K562 (cell line): ENCODE measurements around the gene NOX5. TPM values are rescaled to one million over a fixed set of nuclear protein-coding genes. Genes with fewer than 3 reads are reported as not detected.

Experiments
- ATAC-seq: fragments of 200-7000 bp; cut with Tn5 transposase; 3 replicates; pipeline ENCODE4 v1.9.1; 2020; ENCODE audit warnings: moderate library complexity
- BruUV-seq: library from RNA; stranded (reverse); fragments of 400-500 nt; replicated peaks from 2 replicates; lab custom pipeline; 2021; lab: Mats Ljungman, UMichigan
- CTCF ChIA-PET: fragments of 300-600 bp; formaldehyde crosslinking; extraction: SDS; loops from one replicate; lab custom pipeline; 2021; ENCODE audit warnings: low intra/inter-chr PET ratio; lab: Yijun Ruan, JAX
- POLR2A ChIA-PET: fragments of 300-600, 350-650 bp; sonication (Branson Sonifier 250); formaldehyde crosslinking; extraction: SDS; loops from one replicate; lab custom pipeline; 2021; ENCODE audit warnings: antibody characterized with exemption, inconsistent platforms; lab: Yijun Ruan, JAX
- DNase-seq, 4 experiments: peaks; one replicate each; pipeline versions ENCODE4 v3.0.0 to v3.0.0-alpha.2; 2011 to 2018; ENCODE audit warnings: low spot score in 3 of 4, mixed read lengths in 3 of 4; ENCODE audit errors: extremely low read depth in 1 of 4
- FAIRE-seq: peaks from 2 replicates; lab custom pipeline; 2011; peaks lifted over from hg19 to GRCh38; lab: Jason Lieb, UNC
- H2AFZ ChIP-seq: 2 replicates; pipeline ENCODE4 v1.6.0; 2011; ENCODE audit warnings: low read depth, low read length, control low read depth, inconsistent platforms
- H3K27ac ChIP-seq: fragments of 200-600 bp; 3 replicates; pipeline ENCODE4 v1.8.0; 2011; ENCODE audit warnings: low read depth, mild to moderate bottlenecking, control low read depth, inconsistent platforms, low read length, moderate library complexity, mixed read lengths; ENCODE audit errors: extremely low read depth
- H3K27me3 ChIP-seq, 2 experiments: fragments of 300-600 bp in 1 of 2; 2 replicates in 1 of 2; 3 replicates in 1 of 2; pipeline versions ENCODE4 v1.6.0 to v1.8.0; 2011; ENCODE audit warnings: inconsistent platforms in 2 of 2, low read length in 2 of 2, mild to moderate bottlenecking in 1 of 2, mixed read lengths in 1 of 2, moderate library complexity in 1 of 2; ENCODE audit not compliant: control insufficient read depth in 2 of 2, insufficient read depth in 2 of 2
- H3K36me3 ChIP-seq: fragments of 300-600 bp; 3 replicates; pipeline ENCODE4 v1.8.0; 2011; ENCODE audit warnings: mild to moderate bottlenecking, low read length, inconsistent platforms; ENCODE audit not compliant: control insufficient read depth, insufficient read depth
- H3K4me1 ChIP-seq, 2 experiments: fragments of 200-600 bp in 1 of 2; replicated peaks in 1 of 2; 2 replicates in 1 of 2; 3 replicates in 1 of 2; pipeline versions ENCODE4 v1.5.1 to v1.8.0; 2011; ENCODE audit warnings: inconsistent platforms in 2 of 2, low read length in 2 of 2, mild to moderate bottlenecking in 1 of 2, mixed read lengths in 1 of 2, moderate library complexity in 1 of 2; ENCODE audit not compliant: control insufficient read depth in 2 of 2, insufficient read depth in 2 of 2
- H3K4me2 ChIP-seq: 2 replicates; pipeline ENCODE4 v1.6.1; 2011; ENCODE audit warnings: low read length, control low read depth, inconsistent platforms, mixed read lengths; ENCODE audit not compliant: insufficient read depth
- H3K4me3 ChIP-seq: fragments of 200-600 bp; sonication (generic), shearing (Covaris generic); 2 replicates; pipeline ENCODE4 v1.5.1; 2016; ENCODE audit warnings: control low read depth, inconsistent platforms
- H3K79me2 ChIP-seq: fragments of 200-600 bp; 3 replicates; pipeline ENCODE4 v1.8.0; 2011; ENCODE audit warnings: low read length, inconsistent platforms; ENCODE audit not compliant: control insufficient read depth, insufficient read depth
- H3K9ac ChIP-seq, 2 experiments: 2 replicates each; pipeline versions ENCODE4 v1.6.0 to v1.6.1; 2011; ENCODE audit warnings: low read depth in 2 of 2, low read length in 2 of 2, control low read depth in 1 of 2, inconsistent platforms in 1 of 2, mild to moderate bottlenecking in 1 of 2, mixed read lengths in 1 of 2; ENCODE audit not compliant: insufficient read depth in 1 of 2
- H3K9me1 ChIP-seq: one replicate; pipeline ENCODE4 v1.6.0; 2011; ENCODE audit warnings: inconsistent platforms, mild to moderate bottlenecking, low read length, moderate library complexity; ENCODE audit not compliant: control insufficient read depth, insufficient read depth
- H3K9me3 ChIP-seq: replicated peaks from 2 replicates; pipeline ENCODE4 v1.5.1; 2011; ENCODE audit warnings: low read depth, low read length, inconsistent platforms; ENCODE audit not compliant: control insufficient read depth, insufficient read depth
- H4K20me1 ChIP-seq: replicated peaks from 2 replicates; pipeline ENCODE4 v1.6.1; 2011; ENCODE audit warnings: low read length, inconsistent platforms, mixed read lengths; ENCODE audit not compliant: control insufficient read depth, insufficient read depth
- ELK3 ChIP-seq: fragments of 450-650 bp; formaldehyde crosslinking; IDR thresholded peaks from 2 replicates; pipeline ENCODE4 v1.4.0; 2020; ENCODE audit warnings: mild to moderate bottlenecking
- MTA3 ChIP-seq: fragments of 450-650 bp; formaldehyde crosslinking; IDR thresholded peaks from 2 replicates; pipeline ENCODE4 v1.6.1; 2017; ENCODE audit warnings: mild to moderate bottlenecking, borderline replicate concordance
- PCBP2 ChIP-seq: fragments of 200-400 bp; formaldehyde crosslinking; IDR thresholded peaks from 2 replicates; pipeline ENCODE4 v1.6.1; 2018; ENCODE audit warnings: low read length, low read depth, mild to moderate bottlenecking, moderate library complexity; ENCODE audit not compliant: poor library complexity, severe bottlenecking
- PKNOX1 ChIP-seq: fragments of 450-650 bp; IDR thresholded peaks from 2 replicates; pipeline ENCODE4 v1.6.1; 2016
- RBM34 ChIP-seq: fragments of 200-400 bp; formaldehyde crosslinking; IDR thresholded peaks from 2 replicates; pipeline ENCODE4 v1.6.1; 2018; ENCODE audit warnings: low read length, borderline replicate concordance; ENCODE audit not compliant: insufficient read depth
- ZNF263 ChIP-seq: sonication (generic); formaldehyde crosslinking; IDR thresholded peaks from 2 replicates; pipeline ENCODE4 v1.8.0; 2022; ENCODE audit warnings: mild to moderate bottlenecking, missing genetic modification reagents, borderline replicate concordance
- ZNF77 ChIP-seq: fragments of 250-450 bp; sonication (Bioruptor Pico); IDR thresholded peaks from 2 replicates; pipeline ENCODE4 v1.5.0; 2020
- WGBS: fragments of 100-300 bp; shearing (Covaris generic); methylation state at CpG from one replicate; pipeline ENCODE4 v1.1.6; 2016; ENCODE audit warnings: low coverage, mixed read lengths; ENCODE audit not compliant: insufficient coverage; ENCODE audit errors: missing lambda C conversion rate; 5-methylcytosine and 5-hydroxymethylcytosine counted together
- in situ Hi-C: fragments of 300-500 bp; cut with MboI; formaldehyde crosslinking; loops from 4 replicates; pipeline ENCODE4 v1.15.0; 2018; ENCODE audit warnings: inconsistent platforms, mixed read lengths
- intact Hi-C: fragments of 100-400 bp; cut with micrococcal nuclease; formaldehyde crosslinking; loops from 2 replicates; pipeline ENCODE4 v1.14.2; 2022
- polyA plus RNA-seq, 8 experiments: library from polyadenylated mRNA; depleted of rRNA in 4 of 8; stranded (reverse) in 5 of 8; unstranded in 3 of 8; fragments of >200 nt; fragmentation: Nextera tagmentation in 2 of 8; fragmentation: Illumina TruSeq in 1 of 8; extraction: Ambion mirVana in 2 of 8; extraction: Trizol in 1 of 8; gene quantifications; 2 replicates each; pipeline versions ENCODE4 v1.2.1 to v1.2.3, GENCODE V29; 2011 to 2014; ENCODE audit warnings: inconsistent platforms in 1 of 8, missing spikeins in 1 of 8
- total RNA-seq, 7 experiments: library from RNA; depleted of rRNA in 6 of 7; stranded (reverse); fragments of >200 nt in 6 of 7; fragmentation: Illumina TruSeq in 2 of 7; extraction: Trizol in 2 of 7; gene quantifications; 2 replicates each; pipeline versions ENCODE4 v1.2.1 to v1.2.3, GENCODE V29; 2011 to 2021; ENCODE audit warnings: low replicate concordance in 1 of 7
- TF ChIP-seq, protein P1 (sequence below): fragments of 250-450 bp; sonication (Bioruptor Pico); IDR thresholded peaks from 2 replicates; pipeline ENCODE4 v1.9.0; 2021; ENCODE audit warnings: mild to moderate bottlenecking
- TF ChIP-seq, protein P2 (sequence below): fragments of 450-650 bp; IDR thresholded peaks from 2 replicates; pipeline ENCODE4 v1.6.1; 2016; ENCODE audit warnings: low read depth

NOX5 gene
- total and polyA plus RNA-seq, 9 of the 15 experiments (the other 6 are each of a cell fraction or from before 2014, with no cell fraction given) = 0.01 TPM; not detected in 8

DNA sequence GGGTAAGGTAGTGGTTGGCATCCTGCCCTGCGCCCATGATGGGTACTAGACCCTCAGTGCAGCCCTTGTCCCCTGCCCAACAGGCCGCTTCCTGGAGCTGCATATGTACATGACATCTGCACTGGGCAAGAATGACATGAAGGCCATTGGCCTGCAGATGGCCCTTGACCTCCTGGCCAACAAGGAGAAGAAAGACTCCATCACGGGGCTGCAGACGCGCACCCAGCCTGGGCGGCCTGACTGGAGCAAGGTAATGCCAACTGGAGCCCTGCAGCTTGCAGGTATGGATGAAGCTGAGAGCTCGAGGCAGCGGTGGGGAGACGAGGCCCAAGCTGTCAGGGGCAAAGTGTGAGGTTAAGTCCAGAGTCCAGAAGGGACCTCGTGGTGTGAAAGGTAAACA lies 40.8 kb downstream of the NOX5 start:
- no peak for FAIRE-seq
- no TSS peak for BruUV-seq
- DNase-seq = no peak
- peaks cover 2 to 32% of the 10 kb centered on the region in 2 experiments; a peak in 4 of 5 replicates for H3K27me3 ChIP-seq
- peaks cover 0 to 2% of the 10 kb centered on the region in 2 experiments; a peak in 2 of 5 replicates for H3K4me1 ChIP-seq
- no peaks in the 10 kb centered on the region for H3K79me2 ChIP-seq
- H3K9me1 ChIP-seq = no peaks in the 10 kb centered on the region
- H3K4me2 ChIP-seq = no peak overlapping the region
- ATAC-seq = no peak
- CTCF ChIA-PET = no interaction called here
- H3K27ac ChIP-seq = no peak overlapping the region
- in situ Hi-C loops (loop anchor here (5.0 kb wide), 2 partner anchors 167 to 347 kb away; no protein-coding TSS in a partner anchor), intact Hi-C loops (loop anchor here (5.0 kb wide), 1 partner anchor 412 kb away; no protein-coding TSS in a partner anchor)
- POLR2A ChIA-PET = no interaction called here
- no peak overlapping the region for H3K4me3 ChIP-seq
- H2AFZ ChIP-seq = no peak overlapping the region
- no peaks in the 10 kb centered on the region; the same call in 1 of the 2 replicates for H4K20me1 ChIP-seq
- 4% methylated on average over 10 of the region's 10 CpGs for WGBS
- H3K9me3 ChIP-seq = no peaks in the 10 kb centered on the region
- H3K9ac ChIP-seq = no peak overlapping the region
- no peaks in the 10 kb centered on the region for H3K36me3 ChIP-seq
- no peak for TF ChIP-seq PCBP2
- no peak for TF ChIP-seq ELK3 (CRISPR knock-in tag)
- TF ChIP-seq MTA3 = no peak
- TF ChIP-seq, protein P1, sequence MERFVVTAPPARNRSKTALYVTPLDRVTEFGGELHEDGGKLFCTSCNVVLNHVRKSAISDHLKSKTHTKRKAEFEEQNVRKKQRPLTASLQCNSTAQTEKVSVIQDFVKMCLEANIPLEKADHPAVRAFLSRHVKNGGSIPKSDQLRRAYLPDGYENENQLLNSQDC (CRISPR knock-in tag) = no peak
- TF ChIP-seq RBM34 = no peak
- TF ChIP-seq, protein P2, sequence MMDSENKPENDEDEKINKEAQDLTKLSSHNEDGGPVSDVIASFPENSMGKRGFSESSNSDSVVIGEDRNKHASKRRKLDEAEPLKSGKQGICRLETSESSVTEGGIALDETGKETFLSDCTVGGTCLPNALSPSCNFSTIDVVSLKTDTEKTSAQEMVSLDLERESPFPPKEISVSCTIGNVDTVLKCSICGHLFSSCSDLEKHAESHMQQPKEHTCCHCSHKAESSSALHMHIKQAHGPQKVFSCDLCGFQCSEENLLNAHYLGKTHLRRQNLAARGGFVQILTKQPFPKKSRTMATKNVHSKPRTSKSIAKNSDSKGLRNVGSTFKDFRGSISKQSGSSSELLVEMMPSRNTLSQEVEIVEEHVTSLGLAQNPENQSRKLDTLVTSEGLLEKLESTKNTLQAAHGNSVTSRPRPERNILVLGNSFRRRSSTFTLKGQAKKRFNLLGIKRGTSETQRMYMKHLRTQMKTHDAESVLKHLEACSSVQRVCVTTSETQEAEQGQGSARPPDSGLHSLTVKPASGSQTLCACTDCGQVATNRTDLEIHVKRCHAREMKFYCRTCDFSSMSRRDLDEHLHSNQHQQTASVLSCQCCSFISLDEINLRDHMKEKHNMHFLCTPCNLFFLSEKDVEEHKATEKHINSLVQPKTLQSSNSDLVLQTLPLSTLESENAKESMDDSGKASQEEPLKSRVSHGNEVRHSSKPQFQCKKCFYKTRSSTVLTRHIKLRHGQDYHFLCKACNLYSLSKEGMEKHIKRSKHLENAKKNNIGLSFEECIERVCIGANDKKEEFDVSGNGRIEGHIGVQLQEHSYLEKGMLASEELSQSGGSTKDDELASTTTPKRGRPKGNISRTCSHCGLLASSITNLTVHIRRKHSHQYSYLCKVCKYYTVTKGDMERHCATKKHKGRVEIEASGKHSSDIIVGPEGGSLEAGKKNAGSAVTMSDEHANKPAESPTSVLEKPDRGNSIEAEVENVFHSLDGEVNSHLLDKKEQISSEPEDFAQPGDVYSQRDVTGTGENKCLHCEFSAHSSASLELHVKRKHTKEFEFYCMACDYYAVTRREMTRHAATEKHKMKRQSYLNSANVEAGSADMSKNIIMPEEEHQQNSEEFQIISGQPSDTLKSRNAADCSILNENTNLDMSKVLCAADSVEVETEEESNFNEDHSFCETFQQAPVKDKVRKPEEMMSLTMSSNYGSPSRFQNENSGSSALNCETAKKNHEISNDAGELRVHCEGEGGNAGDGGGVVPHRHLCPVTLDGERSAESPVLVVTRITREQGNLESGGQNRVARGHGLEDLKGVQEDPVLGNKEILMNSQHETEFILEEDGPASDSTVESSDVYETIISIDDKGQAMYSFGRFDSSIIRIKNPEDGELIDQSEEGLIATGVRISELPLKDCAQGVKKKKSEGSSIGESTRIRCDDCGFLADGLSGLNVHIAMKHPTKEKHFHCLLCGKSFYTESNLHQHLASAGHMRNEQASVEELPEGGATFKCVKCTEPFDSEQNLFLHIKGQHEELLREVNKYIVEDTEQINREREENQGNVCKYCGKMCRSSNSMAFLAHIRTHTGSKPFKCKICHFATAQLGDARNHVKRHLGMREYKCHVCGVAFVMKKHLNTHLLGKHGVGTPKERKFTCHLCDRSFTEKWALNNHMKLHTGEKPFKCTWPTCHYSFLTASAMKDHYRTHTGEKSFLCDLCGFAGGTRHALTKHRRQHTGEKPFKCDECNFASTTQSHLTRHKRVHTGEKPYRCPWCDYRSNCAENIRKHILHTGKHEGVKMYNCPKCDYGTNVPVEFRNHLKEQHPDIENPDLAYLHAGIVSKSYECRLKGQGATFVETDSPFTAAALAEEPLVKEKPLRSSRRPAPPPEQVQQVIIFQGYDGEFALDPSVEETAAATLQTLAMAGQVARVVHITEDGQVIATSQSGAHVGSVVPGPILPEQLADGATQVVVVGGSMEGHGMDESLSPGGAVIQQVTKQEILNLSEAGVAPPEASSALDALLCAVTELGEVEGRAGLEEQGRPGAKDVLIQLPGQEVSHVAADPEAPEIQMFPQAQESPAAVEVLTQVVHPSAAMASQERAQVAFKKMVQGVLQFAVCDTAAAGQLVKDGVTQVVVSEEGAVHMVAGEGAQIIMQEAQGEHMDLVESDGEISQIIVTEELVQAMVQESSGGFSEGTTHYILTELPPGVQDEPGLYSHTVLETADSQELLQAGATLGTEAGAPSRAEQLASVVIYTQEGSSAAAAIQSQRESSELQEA = no peak
- TF ChIP-seq ZNF77 (CRISPR knock-in tag) = no peak
- no peak for TF ChIP-seq PKNOX1
- TF ChIP-seq ZNF263 = no peak
